GM18870 (cell line): Measurements from ENCODE around the gene DDC.
"Not testable (repeated sequence)": the region's sequence is repeated elsewhere in the genome, so short reads cannot be mapped to it uniquely, and the experiment has no call there.

ENCODE experiments used
- ATAC-seq: cut with Tn5 transposase; IDR thresholded peaks from one replicate; pipeline ENCODE4 v1.9.1; 2021; ENCODE audit warnings: moderate library complexity; ENCODE audit not compliant: unreplicated experiment

The DDC gene

GRCh38 chr7:50528266-50529092, 36.7 kb downstream of the DDC start:
- no peak for ATAC-seq

GRCh38 chr7:50519350-50519749, 45.9 kb downstream of the DDC start:
- ATAC-seq, result not testable (repeated sequence)

GRCh38 chr7:50513166-50513871, 51.9 kb downstream of the DDC start:
- ATAC-seq, result no peak

GRCh38 chr7:50512384-50512783, 52.8 kb downstream of the DDC start:
- ATAC-seq, result no peak

GRCh38 chr7:50509459-50509858, 55.7 kb downstream of the DDC start:
- ATAC-seq, result no peak

- ATAC-seq, result no peak
Observed at GRCh38 chr7:50508471-50508943, 56.7 kb downstream of the DDC start.

GRCh38 chr7:50507898-50508470, 57.2 kb downstream of the DDC start:
- no peak for ATAC-seq

DNA sequence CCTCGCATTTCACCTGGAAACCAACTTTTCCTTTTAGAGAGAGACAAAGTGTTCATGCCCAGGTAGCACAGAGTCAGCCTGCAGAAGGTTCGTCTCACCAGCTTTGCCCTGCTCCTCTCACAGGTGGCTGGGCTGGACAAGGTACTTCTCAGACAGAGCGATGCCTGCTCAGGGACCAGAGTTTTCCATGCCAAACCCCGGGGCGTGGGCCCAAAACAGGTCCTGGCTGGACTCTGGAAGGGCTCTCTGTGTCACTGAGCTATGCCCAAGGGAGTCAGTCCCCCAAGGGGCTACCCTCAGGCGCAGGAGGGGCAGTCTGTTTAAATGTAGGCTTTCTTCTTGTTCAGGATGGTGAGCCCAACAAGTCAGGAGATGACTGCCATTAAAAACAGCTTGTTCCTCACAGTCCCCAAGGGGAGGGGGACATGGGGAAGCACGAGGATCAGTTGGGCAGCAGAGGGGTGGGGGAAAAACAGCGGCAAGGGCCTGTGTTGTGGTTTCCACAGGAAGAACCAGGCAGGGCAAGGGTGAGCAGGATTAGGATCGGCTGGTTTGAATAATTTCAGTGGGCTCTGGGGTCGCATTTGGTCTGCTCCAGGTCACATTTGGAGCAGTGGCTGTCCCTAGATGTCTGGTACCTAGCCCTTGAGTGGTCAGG, 59.5 kb downstream of the DDC start:
- ATAC-seq, result no peak

DNA sequence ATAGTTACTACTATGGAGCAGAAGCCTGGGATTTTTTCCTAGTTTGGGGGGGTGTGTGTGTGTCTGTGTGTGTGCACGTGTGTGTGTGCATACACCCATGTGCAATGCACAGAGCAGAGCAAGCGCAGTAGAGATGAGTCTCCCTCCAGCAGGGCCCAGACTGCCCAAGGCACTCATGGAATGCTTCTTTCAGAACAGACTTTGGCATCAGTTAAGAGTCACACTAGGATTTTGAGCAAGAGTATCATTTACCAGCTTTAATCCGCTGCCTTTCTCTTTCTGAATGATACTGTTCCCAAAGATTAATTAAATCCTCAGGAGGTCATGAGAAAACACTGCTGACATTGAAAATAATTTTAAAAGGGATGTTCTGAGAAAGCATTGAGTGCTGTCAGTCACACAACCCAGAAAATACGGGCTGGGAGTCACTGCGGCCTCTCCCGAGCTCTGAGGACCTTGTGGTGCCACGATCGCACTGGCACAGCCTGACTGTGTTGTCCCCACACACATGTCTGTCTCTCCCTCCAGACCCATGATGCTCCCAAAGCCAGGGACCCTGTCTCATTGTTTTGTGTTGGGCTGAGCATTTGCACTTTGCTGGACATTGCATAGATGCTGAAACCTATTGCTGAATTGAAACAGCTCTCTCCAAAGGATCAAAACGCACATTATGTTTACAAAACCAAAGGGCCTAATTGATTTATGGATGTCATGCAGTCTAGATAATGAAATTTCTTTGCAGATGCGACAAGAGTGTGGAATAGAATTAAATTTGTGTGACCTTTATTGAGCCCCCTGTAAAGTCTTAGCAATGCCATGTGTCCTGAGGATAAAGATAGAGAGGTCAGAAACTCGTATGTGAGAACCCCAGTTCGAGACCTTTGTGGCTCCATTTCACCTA, 60.3 kb downstream of the DDC start:
- ATAC-seq, result no peak

GRCh38 chr7:50502947-50503346, 62.3 kb downstream of the DDC start:
- ATAC-seq, result no peak

DNA sequence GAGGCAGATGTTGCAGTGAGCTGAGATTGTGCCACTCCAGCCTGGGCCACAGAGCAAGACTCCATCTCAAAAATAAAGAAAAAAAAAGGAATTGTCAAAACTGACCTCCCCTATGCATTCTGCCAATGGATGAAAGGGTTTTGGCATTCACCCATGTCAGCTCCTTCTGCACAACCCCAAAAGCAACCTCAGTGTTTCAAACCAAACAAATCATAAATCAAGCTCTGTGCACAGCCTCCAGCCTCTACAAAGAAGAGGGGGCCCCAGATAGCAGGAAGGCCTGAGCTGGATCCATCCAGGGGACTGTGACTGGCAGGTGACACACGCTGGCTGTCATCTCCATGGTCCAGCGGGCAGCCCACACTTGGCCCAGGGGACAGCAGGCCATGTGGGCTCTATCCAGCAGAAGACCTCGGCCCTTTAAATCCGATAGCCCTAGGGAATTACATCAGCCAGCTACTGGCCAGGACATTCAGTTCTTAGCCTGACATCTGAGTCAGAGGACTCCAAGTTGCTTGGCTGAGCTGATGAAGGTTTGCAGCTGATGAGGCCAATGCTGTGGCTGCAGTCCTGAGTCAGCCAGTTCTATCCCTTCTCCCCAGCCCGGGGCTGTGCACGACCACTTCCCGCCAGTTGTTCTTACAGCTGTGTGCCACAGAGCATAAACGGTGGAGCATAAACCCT, 63.1 kb downstream of the DDC start:
- ATAC-seq, result no peak

DNA sequence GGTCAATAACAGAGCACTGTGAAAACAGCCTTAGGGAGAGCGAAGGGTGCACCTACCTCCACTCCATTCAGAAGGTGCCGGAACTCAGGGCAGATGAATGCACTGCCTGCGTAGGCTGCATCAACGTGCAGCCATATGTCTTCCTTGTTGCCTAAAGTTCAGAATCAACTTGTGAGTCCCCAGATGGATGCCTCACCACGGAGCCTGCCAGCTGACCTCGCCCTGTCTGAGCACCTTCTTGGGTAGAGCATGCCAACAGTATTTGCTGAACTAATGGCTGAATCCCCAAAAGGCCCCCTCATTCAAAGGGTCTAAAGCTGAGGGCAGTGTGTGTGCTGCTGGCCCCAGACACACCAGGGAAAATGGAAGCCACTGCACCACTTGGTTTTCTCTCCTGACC, 66.1 kb downstream of the DDC start:
- ATAC-seq, result no peak

- no peak for ATAC-seq
Observed at GRCh38 chr7:50497968-50498367, 67.2 kb downstream of the DDC start.

DNA sequence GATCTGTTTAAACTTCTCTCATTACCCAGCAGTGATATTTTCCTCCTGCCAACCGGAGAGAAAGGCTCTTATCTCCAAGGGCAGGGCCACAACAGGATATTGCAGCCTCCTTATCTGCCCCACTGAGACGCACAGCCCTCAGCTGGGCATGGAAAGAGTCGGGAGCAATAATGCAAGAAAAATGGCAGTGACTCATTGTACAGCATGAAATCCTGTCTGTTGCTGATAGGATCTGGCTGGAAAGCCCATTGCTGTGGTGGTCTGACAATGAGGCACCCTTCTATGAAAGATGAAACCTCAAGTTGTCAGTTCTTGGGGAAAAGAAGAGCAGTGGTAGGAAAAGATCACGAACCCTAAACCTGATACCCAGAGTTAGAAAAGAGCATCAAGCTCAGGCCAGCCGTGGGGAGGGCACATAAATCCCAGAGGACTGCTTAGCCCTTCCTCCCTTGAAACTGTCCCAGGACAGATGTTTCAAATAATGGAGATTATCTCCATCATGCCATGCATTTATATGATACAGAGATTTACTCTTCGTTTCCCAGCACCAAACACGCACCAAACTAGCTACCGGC, 68.0 kb downstream of the DDC start:
- ATAC-seq, result no peak

- no peak for ATAC-seq
Observed at GRCh38 chr7:50496569-50496968, 68.6 kb downstream of the DDC start.

- ATAC-seq, result no peak
Observed at GRCh38 chr7:50495746-50496145, 69.5 kb downstream of the DDC start.

DNA sequence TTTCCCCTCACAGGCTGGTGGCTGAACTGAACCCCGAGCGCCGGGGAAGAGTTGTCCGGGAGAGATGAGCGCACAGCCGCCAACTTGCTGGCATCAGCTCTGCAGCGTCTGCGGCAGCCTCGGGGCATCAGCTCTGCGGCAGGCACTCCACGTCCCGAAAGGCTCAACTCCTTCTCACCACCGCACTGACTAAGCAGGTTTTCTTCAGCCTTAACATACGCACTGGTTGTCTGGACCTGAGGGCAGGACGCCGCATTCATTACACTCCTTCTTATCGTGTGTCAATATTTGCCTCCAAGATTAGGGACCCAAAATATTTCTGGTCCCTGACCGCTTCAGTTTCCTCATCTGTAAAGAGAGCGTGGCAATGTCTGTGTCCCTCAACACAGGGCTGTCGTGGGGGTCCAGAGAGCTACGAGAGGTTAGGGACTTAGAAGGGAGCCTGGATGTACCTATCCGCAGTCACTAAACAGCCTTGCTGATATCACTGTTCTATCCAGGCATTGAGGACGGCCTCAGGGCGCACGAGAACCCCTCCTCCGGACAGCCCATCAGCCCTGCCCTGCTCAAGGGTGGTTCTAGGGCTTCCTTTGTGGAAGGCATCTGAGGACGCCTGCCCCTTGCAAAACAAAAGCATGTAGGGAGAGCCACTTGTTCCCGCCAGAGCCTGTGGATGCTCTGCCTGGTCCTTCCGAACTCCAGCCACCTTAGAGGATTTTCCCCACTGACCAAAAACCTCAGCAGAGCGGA, 72.3 kb downstream of the DDC start:
- ATAC-seq, result no peak

DNA sequence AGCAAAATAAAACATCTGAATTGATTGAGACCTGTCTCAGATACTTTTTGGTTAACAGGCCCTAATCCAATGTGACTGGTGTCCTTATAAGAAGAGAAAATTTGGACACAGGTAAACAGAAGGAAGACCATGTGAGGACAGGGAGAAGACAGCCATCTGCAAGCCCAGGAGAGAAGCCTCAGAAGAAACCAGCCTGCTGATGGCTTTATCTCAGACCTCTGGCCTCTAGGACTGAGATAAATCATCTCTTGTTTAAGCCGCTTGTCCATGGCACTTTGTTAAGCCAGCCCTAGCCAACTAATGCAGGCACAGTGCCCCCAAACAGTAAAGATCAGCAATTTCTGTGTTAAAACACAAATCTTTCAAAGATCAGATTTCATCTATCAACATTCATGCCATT, 73.3 kb downstream of the DDC start:
- no peak for ATAC-seq

GRCh38 chr7:50491209-50491608, 74.0 kb downstream of the DDC start:
- ATAC-seq, result no peak
